Ishikawa (cell line): ENCODE data around the gene SPTBN5.

Experiments
- CEBPB ChIP-seq: IDR thresholded peaks from 2 replicates; pipeline ENCODE4 v1.6.1; 2012
- CREB1 ChIP-seq: IDR thresholded peaks from 2 replicates; pipeline ENCODE4 v1.6.1; 2012; ENCODE audit warnings: low read depth
- EGR1 ChIP-seq: IDR thresholded peaks from 2 replicates; pipeline ENCODE4 v1.6.1; 2012
- EP300 ChIP-seq: IDR thresholded peaks from 2 replicates; pipeline ENCODE4 v1.6.1; 2012; ENCODE audit warnings: borderline replicate concordance
- FOXM1 ChIP-seq: IDR thresholded peaks from 2 replicates; pipeline ENCODE4 v1.6.1; 2012; ENCODE audit warnings: low read depth, borderline replicate concordance
- MAX ChIP-seq: IDR thresholded peaks from 2 replicates; pipeline ENCODE4 v1.6.1; 2012
- NFIC ChIP-seq: IDR thresholded peaks from 2 replicates; pipeline ENCODE4 v1.6.1; 2012
- RAD21 ChIP-seq: IDR thresholded peaks from 2 replicates; pipeline ENCODE4 v1.6.1; 2012; ENCODE audit warnings: low read depth
- REST ChIP-seq: IDR thresholded peaks from 2 replicates; pipeline ENCODE4 v1.6.1; 2012; ENCODE audit warnings: low read depth, mild to moderate bottlenecking
- TAF1 ChIP-seq: IDR thresholded peaks from 2 replicates; pipeline ENCODE4 v1.6.1; 2012; ENCODE audit warnings: low read depth, mild to moderate bottlenecking
- TCF12 ChIP-seq: IDR thresholded peaks from 2 replicates; pipeline ENCODE4 v1.6.1; 2012; ENCODE audit warnings: low read depth
- TEAD4 ChIP-seq: IDR thresholded peaks from 2 replicates; pipeline ENCODE4 v1.6.1; 2012
- USF1 ChIP-seq: IDR thresholded peaks from 2 replicates; pipeline ENCODE4 v1.6.1; 2012
- YY1 ChIP-seq: IDR thresholded peaks from 2 replicates; pipeline ENCODE4 v1.6.1; 2012; ENCODE audit warnings: low read depth
- ZBTB7A ChIP-seq: IDR thresholded peaks from 2 replicates; pipeline ENCODE4 v1.6.1; 2012; ENCODE audit warnings: low read depth

The SPTBN5 gene

GRCh38 chr15:41832875-41833274, 61.0 kb downstream of the SPTBN5 start:
- TF ChIP-seq CREB1 (no peak), TAF1 (no peak), CEBPB (peak; percentile 92), REST (no peak), MAX (peak; percentile 93), NFIC (peak; percentile 86), EP300 (peak; percentile 95), USF1 (peak; percentile 76), RAD21 (peak; percentile 6; the same call in 1 of the 2 replicates), ZBTB7A (no peak), FOXM1 (peak; percentile 85), YY1 (peak; percentile 75), TEAD4 (peak; percentile 90), TCF12 (peak; percentile 97), EGR1 (no peak)

- no peak for TF ChIP-seq NFIC
- peak; percentile 79 for TF ChIP-seq CEBPB
- TF ChIP-seq USF1 = no peak
- no peak for TF ChIP-seq ZBTB7A
- TF ChIP-seq MAX = no peak
Measured at GRCh38 chr15:41832208-41832607, 61.6 kb downstream of the SPTBN5 start.

- TF ChIP-seq TCF12 (no peak), TAF1 (no peak), MAX (no peak), ZBTB7A (no peak), TEAD4 (no peak), EP300 (no peak), EGR1 (no peak), CEBPB (no peak), CREB1 (no peak), NFIC (no peak)
Measured at GRCh38 chr15:41829959-41830646, 63.8 kb downstream of the SPTBN5 start.

GRCh38 chr15:41828807-41829141, 65.1 kb downstream of the SPTBN5 start:
- TF ChIP-seq EP300 = no peak

GRCh38 chr15:41827880-41828806, 65.7 kb downstream of the SPTBN5 start, which contains the start of gene JMJD7:
TSS of gene JMJD7 (plus strand) at chr15:41828092. CDS start at chr15:41828125, 33 bp downstream.
- no peak for TF ChIP-seq USF1
- no peak for TF ChIP-seq REST
- TF ChIP-seq CREB1 = 0 out of 2 replicates have a peak, but pooled peaks have one; percentile 9
- TF ChIP-seq CEBPB = no peak
- TF ChIP-seq MAX = 0 out of 2 replicates have a peak, but pooled peaks have one; percentile 32
- 0 out of 2 replicates have a peak, but pooled peaks have one; percentile 26 for TF ChIP-seq TEAD4
- no peak for TF ChIP-seq EP300
- TF ChIP-seq YY1 = peak; percentile 86
- TF ChIP-seq TCF12 = 0 out of 2 replicates have a peak, but pooled peaks have one; percentile 45
- TF ChIP-seq ZBTB7A = no peak
- peak; percentile 82; the same call in 1 of the 2 replicates for TF ChIP-seq TAF1
- no peak for TF ChIP-seq NFIC
- no peak for TF ChIP-seq RAD21
- peak; percentile 61 for TF ChIP-seq EGR1
- TF ChIP-seq FOXM1 = no peak
